GM18951 (cell line): ENCODE measurements around the gene GALNT18.

Experiments used
- POLR2A ChIP-seq: IDR thresholded peaks from 4 replicates; pipeline ENCODE4 v1.6.1; 2011; ENCODE audit warnings: mild to moderate bottlenecking; ENCODE audit not compliant: insufficient read length, insufficient read depth; ENCODE audit errors: extremely low read depth
- in situ Hi-C: fragments of 300-500 bp; cut with MboI; formaldehyde crosslinking; loops from one replicate; pipeline ENCODE4 v1.12.0; 2022; ENCODE audit warnings: low sequenced_read_pairs, mixed read lengths, inconsistent platforms; ENCODE audit not compliant: unreplicated experiment

The GALNT18 gene

DNA sequence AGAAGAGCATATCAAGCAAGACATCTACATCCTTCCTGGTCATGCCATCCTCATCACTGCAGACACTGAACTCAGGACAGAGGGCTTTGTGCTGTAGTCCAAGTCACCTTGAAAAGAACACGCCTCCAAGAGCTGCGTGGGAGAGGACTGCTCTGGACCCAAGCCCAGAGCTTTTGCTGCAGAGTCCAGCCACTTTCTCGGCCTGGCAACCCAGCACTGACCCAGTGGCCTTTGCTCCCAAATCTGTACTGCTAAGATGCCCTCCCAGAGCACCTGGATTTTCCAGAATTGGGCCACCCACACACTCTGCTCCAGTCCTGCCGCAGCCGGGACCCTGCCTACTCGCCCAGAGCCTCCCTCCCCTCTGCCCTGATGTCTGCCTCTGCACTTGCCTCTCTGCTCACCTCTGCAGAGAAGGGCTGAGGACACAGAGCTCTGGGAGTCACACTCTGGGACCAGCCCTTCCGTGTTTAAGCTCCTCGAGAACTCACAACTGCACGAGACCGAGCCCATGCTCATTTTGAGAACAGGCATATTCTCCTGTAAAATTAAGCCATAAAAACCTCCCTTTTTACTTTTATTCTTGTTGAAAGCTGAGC lies 185.0 kb downstream of the GALNT18 start:
- no peak for TF ChIP-seq POLR2A
- in situ Hi-C loops: no loop called here

DNA sequence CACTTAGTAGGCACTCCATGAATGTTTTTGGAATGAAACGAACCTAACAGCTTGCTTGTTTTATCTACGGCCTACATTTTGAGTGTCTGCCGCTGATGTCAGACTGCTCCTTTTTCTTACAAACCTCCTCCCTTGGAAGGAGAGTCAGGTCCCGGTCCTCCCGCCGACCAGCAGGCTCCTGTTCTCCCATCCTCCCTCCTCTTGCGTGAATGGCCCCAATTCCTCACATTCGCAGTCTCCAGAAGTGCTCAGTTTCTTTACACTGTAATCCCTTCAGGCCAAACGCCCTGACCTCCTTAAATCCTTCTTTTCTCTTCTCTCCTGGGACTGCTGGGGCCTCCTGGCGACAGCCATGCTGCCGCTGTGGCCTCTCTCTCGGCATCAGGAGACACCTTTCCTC lies 186.2 kb downstream of the GALNT18 start:
- in situ Hi-C loops: no loop called here
- no peak for TF ChIP-seq POLR2A

GRCh38 chr11:11433960-11434359 lies 187.8 kb downstream of the GALNT18 start:
- TF ChIP-seq POLR2A: no peak
- in situ Hi-C loops: no loop called here

DNA sequence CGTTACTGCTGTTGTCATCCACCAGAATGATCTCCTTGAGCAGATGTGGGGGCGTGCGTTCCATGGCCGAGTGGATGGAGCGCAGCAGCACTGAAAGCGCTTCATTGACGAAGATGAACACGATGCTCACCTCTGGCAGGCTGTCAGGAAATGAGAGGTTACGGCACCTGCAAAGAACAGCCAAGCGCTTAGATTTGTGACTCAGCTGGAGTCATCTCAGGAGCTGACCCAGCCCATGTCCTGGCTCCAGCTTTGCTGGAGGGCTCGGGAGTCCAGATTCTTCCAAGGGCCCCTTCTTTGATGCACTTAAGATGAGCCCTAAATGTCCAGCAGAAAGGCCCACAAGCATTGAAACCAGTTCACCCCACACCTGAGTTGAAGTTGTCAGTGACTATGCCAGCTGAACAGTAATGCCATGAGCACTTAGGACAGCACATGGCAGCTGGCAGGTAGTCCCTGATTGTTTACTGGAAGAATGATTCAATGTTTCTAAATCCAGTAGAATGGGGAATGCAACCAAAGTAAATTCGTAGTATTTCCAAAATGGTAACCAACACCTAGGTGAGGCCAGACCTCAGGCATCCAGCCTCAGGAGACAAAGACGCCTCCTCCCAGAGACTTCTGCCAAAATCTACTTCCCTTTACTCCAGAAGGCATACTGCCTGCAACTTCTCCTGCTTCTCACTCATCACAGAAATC lies 189.0 kb downstream of the GALNT18 start:
- in situ Hi-C loops: no loop called here
- no peak for TF ChIP-seq POLR2A

GRCh38 chr11:11430431-11430830 lies 191.4 kb downstream of the GALNT18 start:
- TF ChIP-seq POLR2A: no peak
- in situ Hi-C loops: no loop called here

DNA sequence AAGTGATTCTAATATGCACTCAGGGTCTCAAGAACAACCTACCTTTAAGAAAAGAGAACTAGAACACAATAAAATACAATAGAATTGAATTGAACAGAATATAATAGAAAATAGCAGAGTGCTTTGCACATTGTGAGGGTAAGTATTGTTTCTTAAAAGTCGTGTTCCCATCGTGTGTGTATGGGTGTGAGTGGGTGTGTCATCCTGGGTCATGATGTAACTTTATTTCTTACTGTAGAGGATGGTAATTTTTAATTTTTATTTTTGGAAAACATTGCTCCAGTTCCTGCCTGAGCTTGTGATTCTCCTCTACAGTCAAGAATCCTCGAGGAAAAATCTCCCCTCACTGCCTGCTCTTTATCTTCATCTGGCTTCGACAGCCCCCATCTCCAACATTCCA lies 193.1 kb downstream of the GALNT18 start:
- in situ Hi-C loops: no loop called here
- TF ChIP-seq POLR2A: no peak

GRCh38 chr11:11427542-11427941 lies 194.3 kb downstream of the GALNT18 start:
- no peak for TF ChIP-seq POLR2A
- in situ Hi-C loops: no loop called here

- TF ChIP-seq POLR2A: no peak
- in situ Hi-C loops: no loop called here
Observed at GRCh38 chr11:11427140-11427539, 194.7 kb downstream of the GALNT18 start.

DNA sequence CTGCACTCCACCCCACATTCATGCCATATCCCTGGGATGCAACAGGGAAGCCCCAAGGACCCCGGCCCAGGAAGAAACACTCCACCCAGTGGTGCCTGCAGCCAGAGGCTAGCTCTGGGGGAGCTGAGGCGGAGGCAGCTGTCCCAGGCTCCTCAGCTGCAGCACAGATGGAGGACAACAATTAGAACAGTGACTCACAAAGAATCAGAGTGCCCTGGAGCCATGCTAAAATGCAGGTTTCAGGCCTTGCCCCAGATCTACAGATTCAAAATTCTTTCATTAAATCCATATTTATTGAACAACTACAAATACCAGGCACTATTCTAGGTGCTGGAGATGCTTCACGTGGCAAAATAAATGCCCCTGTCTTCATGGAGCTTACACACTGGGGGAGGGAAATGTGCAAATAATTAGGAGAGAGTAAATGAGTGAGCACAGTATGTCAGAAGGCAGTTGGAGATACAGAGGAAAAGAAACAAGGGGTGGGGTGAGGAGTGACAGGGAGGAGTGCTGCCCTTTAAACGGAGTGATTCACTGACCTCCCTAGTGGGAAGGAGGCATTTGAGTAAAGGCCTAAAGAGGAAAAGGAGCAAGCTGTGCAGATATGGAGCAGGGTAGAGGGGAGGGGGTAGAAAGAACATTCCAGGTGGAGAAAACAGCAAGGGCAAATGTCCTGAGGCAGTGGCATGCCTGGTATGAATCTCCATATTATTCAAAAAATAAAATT lies 195.4 kb downstream of the GALNT18 start:
- no peak for TF ChIP-seq POLR2A
- in situ Hi-C loops: no loop called here

GRCh38 chr11:11425806-11426205 lies 196.0 kb downstream of the GALNT18 start:
- no peak for TF ChIP-seq POLR2A
- in situ Hi-C loops: no loop called here

DNA sequence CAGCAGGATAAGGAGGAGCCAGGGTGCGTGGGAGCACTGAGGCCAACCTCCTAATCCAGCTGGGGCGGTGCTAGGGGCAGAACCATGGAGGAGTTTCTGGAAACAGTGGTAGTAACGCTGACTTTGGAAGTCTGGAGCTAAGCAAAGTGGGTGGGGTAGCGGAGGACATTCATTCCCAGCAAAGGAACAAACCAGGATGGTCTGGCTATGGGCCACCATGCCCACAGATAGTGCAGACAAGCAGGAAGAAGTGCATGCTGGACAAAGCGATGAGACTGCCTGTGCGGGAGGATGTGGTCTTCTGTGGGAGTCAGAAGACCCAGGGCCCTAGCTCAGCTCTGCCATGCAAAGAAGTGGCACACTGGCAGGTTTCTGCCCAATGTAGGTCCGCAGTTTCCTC lies 197.1 kb downstream of the GALNT18 start:
- in situ Hi-C loops: no loop called here

DNA sequence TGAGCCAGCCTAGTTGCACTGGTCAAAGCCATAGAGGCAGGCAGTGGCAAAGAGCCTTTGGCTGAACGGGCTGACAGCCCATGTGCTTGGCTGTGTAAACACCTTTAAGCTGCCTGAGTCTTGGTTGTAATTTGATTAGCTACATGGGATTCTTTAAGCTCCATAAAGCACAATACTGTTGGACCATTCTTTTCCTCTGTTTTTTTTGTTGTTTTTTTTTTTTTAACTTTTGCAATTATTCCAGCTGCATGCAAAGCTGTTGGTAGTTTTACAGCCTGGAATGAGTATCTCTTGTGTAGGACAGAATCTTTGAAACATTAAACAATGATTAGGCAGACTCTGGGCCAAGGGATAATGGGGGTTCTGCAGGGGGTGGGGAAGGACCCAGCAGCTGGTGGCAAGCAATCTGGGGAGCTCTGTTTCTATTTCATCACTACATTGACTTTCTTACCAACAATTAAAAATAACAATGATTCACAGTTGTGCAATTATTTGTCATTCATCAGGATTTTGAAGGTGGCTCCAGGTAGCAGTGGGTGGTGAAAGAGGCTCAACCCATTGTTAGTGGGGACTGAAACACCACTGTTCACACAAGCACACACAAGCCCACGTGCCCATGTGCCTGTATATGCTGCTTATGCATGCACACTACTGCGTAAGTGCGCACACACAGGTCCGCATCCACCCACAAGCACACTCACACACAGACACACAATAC lies 199.2 kb downstream of the GALNT18 start:
- TF ChIP-seq POLR2A: no peak
- in situ Hi-C loops: no loop called here

More for the DNA sequence above, 197.1 kb downstream of the GALNT18 start:
- TF ChIP-seq POLR2A: no peak

DNA sequence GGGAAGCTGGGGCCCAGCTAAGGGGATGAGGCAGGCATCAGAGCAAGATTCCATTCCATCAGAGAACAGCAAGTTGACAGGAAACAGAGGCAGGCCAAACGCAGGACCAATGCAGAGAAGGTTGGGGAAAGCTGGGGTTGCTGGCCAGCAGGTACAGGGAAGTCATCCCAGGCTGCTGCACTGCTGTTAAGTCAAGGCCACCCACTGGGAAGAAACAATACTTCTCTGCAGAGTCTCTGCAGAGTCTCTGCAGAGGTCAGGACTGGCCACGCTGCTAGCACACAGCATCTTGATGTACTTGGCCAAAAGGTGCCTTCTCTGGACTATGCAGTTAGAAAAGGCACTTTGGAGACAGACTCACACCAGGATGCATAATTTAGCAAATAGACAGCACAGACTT lies 200.3 kb downstream of the GALNT18 start:
- TF ChIP-seq POLR2A: no peak
- in situ Hi-C loops: no loop called here
